HepG2 (cell line): Measurements from ENCODE around the gene CD72. TPM values are rescaled to one million over a fixed set of nuclear protein-coding genes. Genes with fewer than 3 reads are reported as not detected.

Experiments used
- CBFB ChIP-seq: sonication (generic); formaldehyde crosslinking; IDR thresholded peaks from 2 replicates; pipeline ENCODE4 v1.4.0; 2020; ENCODE audit warnings: missing genetic modification reagents
- FOXJ3 ChIP-seq: sonication (generic); formaldehyde crosslinking; IDR thresholded peaks from 2 replicates; pipeline ENCODE4 v1.4.0; 2020; ENCODE audit warnings: missing genetic modification reagents, mild to moderate bottlenecking, borderline replicate concordance
- NFIB ChIP-seq: sonication (generic); formaldehyde crosslinking; IDR thresholded peaks from 2 replicates; pipeline ENCODE4 v1.9.0; 2021; ENCODE audit warnings: missing genetic modification reagents, mild to moderate bottlenecking, borderline replicate concordance
- SMAD1 ChIP-seq: sonication (generic); formaldehyde crosslinking; IDR thresholded peaks from 2 replicates; pipeline ENCODE4 v1.4.0; 2020; ENCODE audit warnings: missing genetic modification reagents, low read depth, mild to moderate bottlenecking, borderline replicate concordance
- ZFP90 ChIP-seq: sonication (generic); formaldehyde crosslinking; IDR thresholded peaks from 2 replicates; pipeline ENCODE4 v1.8.0; 2022; ENCODE audit warnings: missing genetic modification reagents, mild to moderate bottlenecking, inconsistent platforms, borderline replicate concordance
- ZNF557 ChIP-seq: sonication (generic); formaldehyde crosslinking; IDR thresholded peaks from 2 replicates; pipeline ENCODE4 v1.4.0; 2020; ENCODE audit warnings: missing genetic modification reagents
- ZNF879 ChIP-seq: sonication (generic); formaldehyde crosslinking; IDR thresholded peaks from 2 replicates; pipeline ENCODE4 v1.8.1; 2023; ENCODE audit warnings: missing genetic modification reagents
- ZSCAN31 ChIP-seq: sonication (generic); formaldehyde crosslinking; IDR thresholded peaks from 2 replicates; pipeline ENCODE4 v1.5.0; 2020; ENCODE audit warnings: low read depth, mild to moderate bottlenecking, missing genetic modification reagents
- polyA plus RNA-seq, 8 experiments: library from polyadenylated mRNA; depleted of rRNA in 3 of 8; stranded (reverse) in 7 of 8; unstranded in 1 of 8; fragments of >200 nt; fragmentation: Illumina TruSeq in 4 of 8; extraction: Trizol in 4 of 8; gene quantifications; 2 replicates each; pipeline versions ENCODE4 v1.2.1 to v1.2.3, GENCODE V29; 2011 to 2016; ENCODE audit warnings: low read depth in 4 of 8, missing spikeins in 1 of 8, mixed read lengths in 1 of 8; ENCODE audit not compliant: insufficient read depth in 1 of 8
- total RNA-seq, 5 experiments: library from RNA; depleted of rRNA; stranded (reverse); fragments of >200 nt; fragmentation: Illumina TruSeq; extraction: Trizol; gene quantifications; 2 replicates each; pipeline ENCODE4 v1.2.3, GENCODE V29; 2016; ENCODE audit warnings: low read depth in 1 of 5
- TF ChIP-seq, protein P1 (sequence below): sonication (generic); formaldehyde crosslinking; IDR thresholded peaks from 2 replicates; pipeline ENCODE4 v1.4.0; 2020; ENCODE audit warnings: missing genetic modification reagents, low read depth, mild to moderate bottlenecking, borderline replicate concordance
- TF ChIP-seq, protein P2 (sequence below): sonication (generic); formaldehyde crosslinking; IDR thresholded peaks from 2 replicates; pipeline ENCODE4 v1.5.0; 2020; ENCODE audit warnings: missing genetic modification reagents, mild to moderate bottlenecking, borderline replicate concordance
- TF ChIP-seq, protein P3 (sequence below): sonication (generic); formaldehyde crosslinking; IDR thresholded peaks from 2 replicates; pipeline ENCODE4 v1.4.0; 2020; ENCODE audit warnings: mild to moderate bottlenecking, low read depth, missing genetic modification reagents
- TF ChIP-seq, protein P4 (sequence below): sonication (generic); formaldehyde crosslinking; IDR thresholded peaks from 2 replicates; pipeline ENCODE4 v1.5.0; 2020; ENCODE audit warnings: mild to moderate bottlenecking, missing genetic modification reagents, borderline replicate concordance
- TF ChIP-seq, protein P5 (sequence below): sonication (generic); formaldehyde crosslinking; conservative IDR thresholded peaks from 2 replicates; pipeline ENCODE4 v1.4.0; 2020; ENCODE audit warnings: missing genetic modification reagents

Gene CD72
- total and polyA plus RNA-seq, 2 of the 13 experiments (the other 11 are each of a cell fraction or from before 2014, with no cell fraction given): 0.18 to 1.1 TPM

DNA sequence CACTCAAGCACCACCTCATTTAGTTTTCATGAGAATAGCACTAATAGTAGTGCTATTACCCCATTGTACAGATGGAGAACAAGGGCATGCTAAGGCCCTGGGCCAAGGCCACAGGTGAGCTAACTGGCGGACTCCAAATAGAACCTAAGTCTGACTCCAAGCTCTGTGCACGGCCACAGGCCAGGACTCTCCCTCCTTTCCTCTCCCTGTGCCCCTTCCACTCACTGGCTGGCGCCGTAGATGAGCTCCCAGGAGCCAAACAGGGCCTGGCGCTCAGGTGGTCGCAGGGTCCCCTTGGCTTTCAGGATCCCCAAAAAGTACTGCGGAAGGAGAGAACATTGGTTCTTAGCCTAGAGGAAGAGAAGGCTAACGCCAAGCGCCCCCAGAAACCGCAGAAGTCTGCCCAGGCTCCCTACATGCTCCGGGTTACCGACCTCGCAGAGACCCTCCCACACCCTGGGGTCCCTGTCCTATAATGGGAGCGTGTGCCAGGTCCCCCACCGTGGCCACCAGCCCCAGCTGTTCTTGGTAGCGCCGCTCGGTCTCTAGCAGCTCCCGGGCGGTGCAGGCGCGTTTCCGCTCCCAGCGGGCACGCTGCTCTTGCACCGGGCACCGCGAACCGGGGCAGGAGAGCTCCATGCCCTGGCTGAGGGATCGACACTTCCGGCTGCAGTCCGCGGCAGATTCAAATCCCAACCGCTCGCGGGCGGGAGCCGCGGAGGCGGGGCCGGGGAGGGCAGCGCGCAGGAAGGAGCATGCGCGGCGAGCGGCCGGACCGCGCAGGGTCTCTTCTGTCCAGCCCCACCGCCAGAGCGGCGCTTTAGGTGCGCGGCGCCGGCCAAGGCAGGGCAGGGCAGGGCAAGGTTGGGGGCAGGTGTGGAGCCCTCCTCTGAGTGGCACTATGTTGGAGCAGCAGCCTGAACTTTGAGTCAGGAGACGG lies 46.6 kb upstream of the CD72 start, which contains the start of gene ARHGEF39 (continued):
- TF ChIP-seq, protein P1, sequence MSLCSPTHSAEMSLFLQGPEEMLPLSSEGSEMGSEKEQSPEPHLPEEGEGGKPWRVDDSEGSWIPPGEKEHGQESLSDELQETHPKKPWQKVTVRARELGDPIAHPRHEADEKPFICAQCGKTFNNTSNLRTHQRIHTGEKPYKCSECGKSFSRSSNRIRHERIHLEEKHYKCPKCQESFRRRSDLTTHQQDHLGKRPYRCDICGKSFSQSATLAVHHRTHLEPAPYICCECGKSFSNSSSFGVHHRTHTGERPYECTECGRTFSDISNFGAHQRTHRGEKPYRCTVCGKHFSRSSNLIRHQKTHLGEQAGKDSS (CRISPR knock-in tag): no peak
- TF ChIP-seq, protein P2, sequence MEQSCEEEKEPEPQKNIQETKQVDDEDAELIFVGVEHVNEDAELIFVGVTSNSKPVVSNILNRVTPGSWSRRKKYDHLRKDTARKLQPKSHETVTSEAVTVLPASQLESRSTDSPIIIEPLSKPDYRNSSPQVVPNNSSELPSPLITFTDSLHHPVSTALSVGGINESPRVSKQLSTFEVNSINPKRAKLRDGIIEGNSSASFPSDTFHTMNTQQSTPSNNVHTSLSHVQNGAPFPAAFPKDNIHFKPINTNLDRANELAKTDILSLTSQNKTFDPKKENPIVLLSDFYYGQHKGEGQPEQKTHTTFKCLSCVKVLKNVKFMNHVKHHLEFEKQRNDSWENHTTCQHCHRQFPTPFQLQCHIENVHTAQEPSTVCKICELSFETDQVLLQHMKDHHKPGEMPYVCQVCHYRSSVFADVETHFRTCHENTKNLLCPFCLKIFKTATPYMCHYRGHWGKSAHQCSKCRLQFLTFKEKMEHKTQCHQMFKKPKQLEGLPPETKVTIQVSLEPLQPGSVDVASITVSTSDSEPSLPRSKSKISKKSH (CRISPR knock-in tag): no peak; the same call in 1 of the 2 replicates
- TF ChIP-seq ZFP90 (CRISPR knock-in tag) (0 out of 2 replicates have a peak, but pooled peaks have one; percentile 71), NFIB (CRISPR knock-in tag) (no peak), ZNF557 (CRISPR knock-in tag) (no peak), FOXJ3 (CRISPR knock-in tag) (0 out of 2 replicates have a peak, but pooled peaks have one; percentile 46), ZSCAN31 (peak; percentile 79), CBFB (CRISPR knock-in tag) (peak; percentile 89), ZNF879 (CRISPR knock-in tag) (no peak), SMAD1 (CRISPR knock-in tag) (peak; percentile 29; the same call in 1 of the 2 replicates)
- TF ChIP-seq, protein P3, sequence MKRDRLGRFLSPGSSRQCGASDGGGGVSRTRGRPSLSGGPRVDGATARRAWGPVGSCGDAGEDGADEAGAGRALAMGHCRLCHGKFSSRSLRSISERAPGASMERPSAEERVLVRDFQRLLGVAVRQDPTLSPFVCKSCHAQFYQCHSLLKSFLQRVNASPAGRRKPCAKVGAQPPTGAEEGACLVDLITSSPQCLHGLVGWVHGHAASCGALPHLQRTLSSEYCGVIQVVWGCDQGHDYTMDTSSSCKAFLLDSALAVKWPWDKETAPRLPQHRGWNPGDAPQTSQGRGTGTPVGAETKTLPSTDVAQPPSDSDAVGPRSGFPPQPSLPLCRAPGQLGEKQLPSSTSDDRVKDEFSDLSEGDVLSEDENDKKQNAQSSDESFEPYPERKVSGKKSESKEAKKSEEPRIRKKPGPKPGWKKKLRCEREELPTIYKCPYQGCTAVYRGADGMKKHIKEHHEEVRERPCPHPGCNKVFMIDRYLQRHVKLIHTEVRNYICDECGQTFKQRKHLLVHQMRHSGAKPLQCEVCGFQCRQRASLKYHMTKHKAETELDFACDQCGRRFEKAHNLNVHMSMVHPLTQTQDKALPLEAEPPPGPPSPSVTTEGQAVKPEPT (CRISPR knock-in tag): no peak
- TF ChIP-seq, protein P4, sequence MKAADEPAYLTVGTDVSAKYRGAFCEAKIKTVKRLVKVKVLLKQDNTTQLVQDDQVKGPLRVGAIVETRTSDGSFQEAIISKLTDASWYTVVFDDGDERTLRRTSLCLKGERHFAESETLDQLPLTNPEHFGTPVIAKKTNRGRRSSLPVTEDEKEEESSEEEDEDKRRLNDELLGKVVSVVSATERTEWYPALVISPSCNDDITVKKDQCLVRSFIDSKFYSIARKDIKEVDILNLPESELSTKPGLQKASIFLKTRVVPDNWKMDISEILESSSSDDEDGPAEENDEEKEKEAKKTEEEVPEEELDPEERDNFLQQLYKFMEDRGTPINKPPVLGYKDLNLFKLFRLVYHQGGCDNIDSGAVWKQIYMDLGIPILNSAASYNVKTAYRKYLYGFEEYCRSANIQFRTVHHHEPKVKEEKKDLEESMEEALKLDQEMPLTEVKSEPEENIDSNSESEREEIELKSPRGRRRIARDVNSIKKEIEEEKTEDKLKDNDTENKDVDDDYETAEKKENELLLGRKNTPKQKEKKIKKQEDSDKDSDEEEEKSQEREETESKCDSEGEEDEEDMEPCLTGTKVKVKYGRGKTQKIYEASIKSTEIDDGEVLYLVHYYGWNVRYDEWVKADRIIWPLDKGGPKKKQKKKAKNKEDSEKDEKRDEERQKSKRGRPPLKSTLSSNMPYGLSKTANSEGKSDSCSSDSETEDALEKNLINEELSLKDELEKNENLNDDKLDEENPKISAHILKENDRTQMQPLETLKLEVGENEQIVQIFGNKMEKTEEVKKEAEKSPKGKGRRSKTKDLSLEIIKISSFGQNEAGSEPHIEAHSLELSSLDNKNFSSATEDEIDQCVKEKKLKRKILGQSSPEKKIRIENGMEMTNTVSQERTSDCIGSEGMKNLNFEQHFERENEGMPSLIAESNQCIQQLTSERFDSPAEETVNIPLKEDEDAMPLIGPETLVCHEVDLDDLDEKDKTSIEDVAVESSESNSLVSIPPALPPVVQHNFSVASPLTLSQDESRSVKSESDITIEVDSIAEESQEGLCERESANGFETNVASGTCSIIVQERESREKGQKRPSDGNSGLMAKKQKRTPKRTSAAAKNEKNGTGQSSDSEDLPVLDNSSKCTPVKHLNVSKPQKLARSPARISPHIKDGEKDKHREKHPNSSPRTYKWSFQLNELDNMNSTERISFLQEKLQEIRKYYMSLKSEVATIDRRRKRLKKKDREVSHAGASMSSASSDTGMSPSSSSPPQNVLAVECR (CRISPR knock-in tag): peak; percentile 98
- TF ChIP-seq, protein P5, sequence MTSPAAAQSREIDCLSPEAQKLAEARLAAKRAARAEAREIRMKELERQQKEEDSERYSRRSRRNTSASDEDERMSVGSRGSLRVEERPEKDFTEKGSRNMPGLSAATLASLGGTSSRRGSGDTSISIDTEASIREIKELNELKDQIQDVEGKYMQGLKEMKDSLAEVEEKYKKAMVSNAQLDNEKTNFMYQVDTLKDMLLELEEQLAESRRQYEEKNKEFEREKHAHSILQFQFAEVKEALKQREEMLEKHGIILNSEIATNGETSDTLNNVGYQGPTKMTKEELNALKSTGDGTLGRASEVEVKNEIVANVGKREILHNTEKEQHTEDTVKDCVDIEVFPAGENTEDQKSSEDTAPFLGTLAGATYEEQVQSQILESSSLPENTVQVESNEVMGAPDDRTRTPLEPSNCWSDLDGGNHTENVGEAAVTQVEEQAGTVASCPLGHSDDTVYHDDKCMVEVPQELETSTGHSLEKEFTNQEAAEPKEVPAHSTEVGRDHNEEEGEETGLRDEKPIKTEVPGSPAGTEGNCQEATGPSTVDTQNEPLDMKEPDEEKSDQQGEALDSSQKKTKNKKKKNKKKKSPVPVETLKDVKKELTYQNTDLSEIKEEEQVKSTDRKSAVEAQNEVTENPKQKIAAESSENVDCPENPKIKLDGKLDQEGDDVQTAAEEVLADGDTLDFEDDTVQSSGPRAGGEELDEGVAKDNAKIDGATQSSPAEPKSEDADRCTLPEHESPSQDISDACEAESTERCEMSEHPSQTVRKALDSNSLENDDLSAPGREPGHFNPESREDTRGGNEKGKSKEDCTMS (CRISPR knock-in tag): no peak
